Stimulated activated CD4-positive, alpha-beta T cell treated with anti-CD3 and anti-CD28 coated beads, Interleukin-4, amount 100 ng/mL, for 24 hours (primary cell): ENCODE measurements around the gene RBM19.

Experiments
- DNase-seq: peaks from one replicate; pipeline ENCODE4 v3.0.0-alpha.2; 2020

The RBM19 gene

DNA sequence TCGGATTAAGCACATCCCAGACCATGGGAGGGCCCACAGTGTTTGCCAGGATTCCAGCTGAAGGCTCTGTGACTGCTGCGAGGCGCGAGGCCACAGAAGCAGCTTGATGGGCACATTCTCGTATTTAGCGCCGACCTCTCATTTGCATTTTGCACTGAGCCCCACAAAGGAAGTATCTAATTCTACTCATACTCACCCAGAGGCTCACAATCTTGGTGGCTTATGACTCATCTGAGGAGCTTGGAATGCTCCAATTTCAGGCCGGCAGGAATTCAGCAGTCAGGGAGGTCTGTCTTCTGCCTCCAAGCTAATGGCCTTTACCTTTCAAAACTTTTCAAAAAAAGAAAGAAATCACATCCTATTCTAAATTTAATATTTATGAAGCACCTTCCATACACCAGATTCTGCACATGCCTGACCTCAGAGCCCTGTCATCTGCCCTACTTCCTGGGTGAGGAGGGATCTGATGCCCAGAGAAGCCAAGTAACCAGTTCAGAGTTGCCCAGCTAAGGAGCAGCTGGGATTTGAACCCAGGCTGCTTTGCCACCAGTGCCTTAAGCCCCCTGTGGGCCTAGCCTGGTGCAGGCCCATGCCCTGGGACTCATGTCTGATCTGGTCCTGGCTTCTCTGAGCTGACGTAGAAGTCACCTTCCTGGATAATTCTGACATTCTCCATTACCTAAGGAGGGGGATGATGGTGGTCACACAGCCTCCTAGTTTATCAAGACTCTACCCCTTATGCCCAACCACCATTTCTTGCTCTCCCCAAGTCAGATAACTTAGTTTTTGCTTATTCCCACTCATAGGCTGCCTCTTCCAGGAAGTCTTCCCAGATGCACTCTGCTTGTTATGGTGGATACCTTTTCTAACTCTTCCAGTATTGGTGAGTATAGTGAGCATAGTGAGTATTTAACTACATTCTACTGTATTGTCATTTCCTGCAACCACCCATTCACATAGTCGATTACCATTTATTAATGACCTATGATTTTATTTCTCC lies 198.9 kb downstream of the RBM19 start:
- DNase-seq, result no peak
